Thymus (tissue), 11 donors: ENCODE measurements around the gene SORCS3. TPM values are rescaled to one million over a fixed set of nuclear protein-coding genes. Genes with fewer than 3 reads are reported as not detected.

Experiments
- DNase-seq, 9 donors: peaks; one replicate each; pipeline ENCODE4 v3.0.0-alpha.2; 2013; ENCODE audit warnings: low spot score in 9 of 9, low read depth in 6 of 9, missing footprints in 1 of 9
- H3K27ac ChIP-seq, 2 donors: one replicate each; pipeline ENCODE4 v1.5.1; 2013; ENCODE audit warnings: control low read depth in 1 of 2, low read depth in 1 of 2, low read length in 1 of 2, mild to moderate bottlenecking in 1 of 2, moderate library complexity in 1 of 2
- H3K27me3 ChIP-seq, 2 donors: one replicate each; pipeline ENCODE4 v1.5.1; 2013; ENCODE audit warnings: low read length in 1 of 2; ENCODE audit not compliant: control insufficient read depth in 2 of 2, insufficient read depth in 1 of 2
- H3K36me3 ChIP-seq, 2 donors: one replicate each; pipeline ENCODE4 v1.5.1; 2013; ENCODE audit warnings: low read length in 1 of 2, mild to moderate bottlenecking in 1 of 2, moderate library complexity in 1 of 2; ENCODE audit not compliant: control insufficient read depth in 2 of 2, insufficient read depth in 2 of 2
- H3K4me1 ChIP-seq, 2 donors: one replicate each; pipeline ENCODE4 v1.5.1; 2013; ENCODE audit warnings: low read length in 2 of 2; ENCODE audit not compliant: control insufficient read depth in 2 of 2, insufficient read depth in 2 of 2
- H3K4me3 ChIP-seq, 2 donors: one replicate each; pipeline ENCODE4 v1.5.1; 2013; ENCODE audit warnings: low read length in 2 of 2, control low read depth in 1 of 2, mild to moderate bottlenecking in 1 of 2
- H3K9me3 ChIP-seq, 2 donors: one replicate each; pipeline ENCODE4 v1.5.1; 2013; ENCODE audit warnings: low read length in 1 of 2, mild to moderate bottlenecking in 1 of 2; ENCODE audit not compliant: control insufficient read depth in 2 of 2, insufficient read depth in 1 of 2
- WGBS: extraction: QIAGEN DNeasy Blood & Tissue Kit; methylation state at CpG from one replicate; pipeline ENCODE4 v1.1.7; 2013; 5-methylcytosine and 5-hydroxymethylcytosine counted together
- polyA plus RNA-seq: library from polyadenylated mRNA; stranded (reverse); fragments of 200-250 nt; gene quantifications from one replicate; pipeline ENCODE4 v1.2.3, GENCODE V29; 2013
- total RNA-seq: library from RNA; stranded (reverse); fragments of 120-200 nt; gene quantifications from one replicate; pipeline ENCODE4 v1.2.4, GENCODE V29; 2013
- donor health status: healthy.

SORCS3 gene
- total and polyA plus RNA-seq, 2 donors, result 0.05 TPM

DNA sequence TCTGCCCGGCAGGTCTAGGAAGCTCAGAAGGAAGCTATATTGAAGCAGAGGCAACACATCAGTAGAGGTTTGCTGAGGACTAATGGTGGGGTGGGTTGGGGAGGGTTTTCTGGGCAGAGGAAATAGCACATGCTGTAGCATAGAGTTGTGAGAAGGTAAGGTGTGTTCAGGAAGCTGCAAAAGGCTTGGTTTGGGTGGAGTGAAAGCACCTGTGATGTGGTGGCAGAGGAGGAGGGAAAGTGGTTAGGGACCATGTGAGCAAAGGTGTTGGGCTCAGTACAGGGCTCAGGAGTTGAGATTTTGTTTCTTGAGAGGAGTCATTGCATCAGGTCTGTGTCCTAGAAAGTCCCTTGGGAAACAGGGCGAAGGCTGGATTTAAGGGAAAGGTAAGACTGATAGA is 294.6 kb downstream of the SORCS3 start:
- 66% methylated on average over 2 of the region's 2 CpGs for WGBS

DNA sequence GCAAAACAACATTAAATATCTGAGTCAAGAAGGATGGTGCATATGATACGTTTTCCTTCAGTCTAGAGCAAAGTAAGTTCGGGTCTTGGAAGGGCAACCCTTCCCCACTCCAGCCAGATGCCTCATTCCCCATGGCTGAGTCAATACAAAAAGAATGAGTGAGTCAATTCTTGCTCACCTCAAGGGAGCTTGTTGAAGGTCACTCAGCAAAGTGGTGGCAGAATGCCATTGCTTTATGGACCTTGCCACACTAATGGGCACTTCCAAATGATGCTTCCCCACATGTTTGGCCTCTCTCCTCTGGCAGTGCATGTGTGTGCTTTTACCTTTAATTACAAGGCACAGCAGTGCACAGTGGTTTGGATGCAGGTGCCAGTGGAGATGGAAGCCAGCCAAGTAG is 296.5 kb downstream of the SORCS3 start:
- Histone ChIP-seq H3K27me3 (no peaks in the 10 kb centered on the region), H3K9me3 (no peaks in the 10 kb centered on the region), H3K4me3 (no peak overlapping the region), H3K36me3 (no peaks in the 10 kb centered on the region), H3K4me1 (no peaks in the 10 kb centered on the region), H3K27ac (no peak overlapping the region)
- DNase-seq, result no peak
- 79% methylated on average over 2 of the region's 2 CpGs for WGBS

More for the DNA sequence above, 294.6 kb downstream of the SORCS3 start:
- no peaks in the 10 kb centered on the region for H3K4me1 ChIP-seq
- H3K27me3 ChIP-seq, result no peaks in the 10 kb centered on the region
- no peak overlapping the region for H3K4me3 ChIP-seq
- H3K27ac ChIP-seq, result no peak overlapping the region
- H3K9me3 ChIP-seq, result no peaks in the 10 kb centered on the region
- H3K36me3 ChIP-seq, result no peaks in the 10 kb centered on the region
- DNase-seq, result no peak

- Histone ChIP-seq H3K4me3 (no peak overlapping the region), H3K4me1 (no peaks in the 10 kb centered on the region), H3K27me3 (no peaks in the 10 kb centered on the region), H3K27ac (no peak overlapping the region), H3K9me3 (no peaks in the 10 kb centered on the region), H3K36me3 (no peaks in the 10 kb centered on the region)
- 89% methylated on average over 4 of the region's 4 CpGs for WGBS
- DNase-seq, result no peak
These were observed 296.9 kb downstream of the SORCS3 start for GRCh38 chr10:104938031-104938430.

DNA sequence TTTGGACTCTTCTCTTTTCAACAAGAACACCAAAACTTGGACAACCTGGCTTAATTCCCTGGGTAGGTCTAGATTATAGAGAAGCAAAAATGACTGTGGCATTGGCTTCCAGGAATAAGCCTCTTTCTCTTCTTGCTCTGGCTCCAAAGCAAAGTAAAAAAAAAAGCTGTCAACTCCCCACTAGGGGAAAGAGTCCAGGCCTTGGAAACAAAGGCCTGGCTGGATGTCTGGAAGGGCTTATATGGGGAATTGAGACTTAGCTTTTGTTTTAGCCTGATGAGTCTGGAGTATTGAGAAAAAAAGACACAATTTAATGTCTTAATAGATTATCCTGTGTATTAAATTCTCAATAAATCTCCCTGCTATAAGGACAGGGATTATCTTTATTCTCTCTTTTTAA is 300.6 kb downstream of the SORCS3 start:
- Histone ChIP-seq H3K27ac (no peak overlapping the region), H3K36me3 (no peaks in the 10 kb centered on the region), H3K27me3 (no peaks in the 10 kb centered on the region), H3K4me1 (no peaks in the 10 kb centered on the region), H3K4me3 (no peak overlapping the region), H3K9me3 (no peaks in the 10 kb centered on the region)
- DNase-seq, result no peak

DNA sequence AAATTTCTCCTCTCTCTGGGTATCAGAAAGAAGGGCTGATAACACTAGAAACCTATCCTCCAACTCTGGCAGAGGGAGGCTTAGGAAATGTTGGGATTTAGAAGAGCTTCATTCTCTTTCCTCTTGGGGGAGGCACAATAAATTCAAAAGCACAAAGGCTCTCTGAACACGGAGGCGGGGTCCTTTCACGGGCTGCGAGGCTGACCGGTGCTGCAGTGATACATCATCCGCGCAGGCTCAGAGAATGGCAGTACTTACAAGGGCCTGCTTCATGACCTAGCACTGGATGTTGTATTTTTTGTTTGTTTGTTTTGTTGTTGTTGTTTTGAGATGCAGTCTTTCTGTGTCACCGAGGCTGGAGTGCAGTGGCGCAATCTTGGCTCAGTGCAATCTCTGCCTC is 306.2 kb downstream of the SORCS3 start:
- 94% methylated on average over 9 of the region's 9 CpGs for WGBS
- Histone ChIP-seq H3K27me3 (no peaks in the 10 kb centered on the region), H3K9me3 (no peaks in the 10 kb centered on the region), H3K4me3 (no peak overlapping the region), H3K27ac (no peak overlapping the region), H3K36me3 (no peaks in the 10 kb centered on the region), H3K4me1 (no peaks in the 10 kb centered on the region)
- DNase-seq, result no peak

DNA sequence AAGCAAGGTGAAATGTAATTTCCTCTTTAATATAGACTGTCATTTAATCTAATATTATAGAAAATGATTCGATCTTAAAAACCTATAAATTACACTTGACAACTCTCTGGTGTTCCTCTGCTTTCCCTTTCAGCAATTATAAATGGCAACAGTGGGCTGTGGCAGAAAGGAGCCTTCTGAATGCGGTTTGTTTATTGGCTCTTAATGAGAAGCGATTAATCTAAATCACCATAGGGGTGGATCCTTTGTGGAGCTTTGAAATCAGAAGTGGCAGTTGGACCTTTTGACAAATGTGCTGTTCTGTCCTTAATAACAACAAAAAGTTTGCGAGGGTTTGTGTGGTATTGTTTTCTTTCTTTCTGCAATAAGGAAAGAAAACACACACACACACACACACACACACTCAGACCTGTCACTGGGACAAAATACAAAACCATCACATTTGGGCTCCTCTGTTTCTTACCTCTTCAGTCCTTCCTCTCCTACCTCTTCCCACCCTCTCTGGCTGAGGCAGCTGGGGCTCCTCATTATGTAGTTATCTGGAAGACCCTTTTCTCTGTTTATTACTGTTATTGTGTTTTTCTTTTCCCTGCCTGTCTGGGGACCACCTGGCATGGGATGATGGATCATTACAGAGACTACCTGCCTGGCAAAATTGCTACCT is 316.2 kb downstream of the SORCS3 start:
- Histone ChIP-seq H3K4me3 (no peak overlapping the region), H3K9me3 (no peaks in the 10 kb centered on the region), H3K27ac (no peak overlapping the region), H3K4me1 (no peaks in the 10 kb centered on the region), H3K27me3 (no peaks in the 10 kb centered on the region), H3K36me3 (no peaks in the 10 kb centered on the region)
- 90% methylated on average over 4 of the region's 4 CpGs for WGBS
- no peak for DNase-seq

DNA sequence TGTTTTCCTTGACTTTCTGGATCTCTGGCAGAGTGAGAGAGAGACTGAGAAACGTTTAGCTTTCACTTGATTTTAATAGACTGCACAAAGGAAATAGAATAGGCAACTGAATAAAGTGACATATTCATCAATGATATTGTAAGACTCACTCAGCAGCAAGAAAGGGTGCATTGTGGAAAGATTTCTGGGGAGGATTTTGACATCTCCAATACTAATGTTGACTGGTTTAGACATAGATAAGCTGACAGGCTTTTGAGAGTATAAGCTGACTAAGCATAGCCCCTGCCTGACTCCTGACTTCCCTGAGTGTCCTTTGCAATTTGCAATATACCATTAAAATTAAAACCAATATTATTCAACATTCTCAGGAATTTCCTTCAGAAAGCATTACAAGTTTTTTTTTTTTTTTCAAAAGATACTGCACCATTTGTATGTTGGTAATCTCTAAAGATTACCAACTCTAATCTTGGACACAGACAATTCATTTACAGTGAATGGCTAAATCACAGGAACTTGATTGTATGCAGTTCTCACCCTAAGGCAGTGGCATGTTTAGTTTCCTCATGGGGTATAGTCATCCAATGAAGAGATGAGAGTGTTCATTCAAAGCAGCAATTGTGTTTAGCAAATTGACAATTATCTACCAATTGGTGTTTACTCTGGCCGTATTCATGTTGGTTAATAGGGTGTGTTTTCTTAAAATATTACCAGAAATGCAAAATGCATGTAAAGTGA is 325.6 kb downstream of the SORCS3 start:
- no peak overlapping the region for H3K27ac ChIP-seq
- H3K36me3 ChIP-seq, result no peaks in the 10 kb centered on the region
- no peaks in the 10 kb centered on the region for H3K27me3 ChIP-seq
- 66% methylated on average over 2 of the region's 2 CpGs for WGBS
- H3K4me3 ChIP-seq, result no peak overlapping the region
- no peaks in the 10 kb centered on the region for H3K9me3 ChIP-seq
- no peak for DNase-seq
- no peaks in the 10 kb centered on the region for H3K4me1 ChIP-seq

GRCh38 chr10:104980368-104980767 is 339.3 kb downstream of the SORCS3 start:
- no peaks in the 10 kb centered on the region for H3K4me1 ChIP-seq
- no peaks in the 10 kb centered on the region for H3K36me3 ChIP-seq
- DNase-seq, result no peak
- H3K9me3 ChIP-seq, result no peaks in the 10 kb centered on the region
- no peak overlapping the region for H3K27ac ChIP-seq
- H3K4me3 ChIP-seq, result no peak overlapping the region
- no peaks in the 10 kb centered on the region for H3K27me3 ChIP-seq
- WGBS, result 82% methylated on average over 2 of the region's 2 CpGs

- H3K27me3 ChIP-seq, result no peaks in the 10 kb centered on the region
- WGBS, result 91% methylated on average over 4 of the region's 4 CpGs
- no peak for DNase-seq
- H3K9me3 ChIP-seq, result no peaks in the 10 kb centered on the region
- H3K36me3 ChIP-seq, result no peaks in the 10 kb centered on the region
- no peaks in the 10 kb centered on the region for H3K4me1 ChIP-seq
- H3K4me3 ChIP-seq, result no peak overlapping the region
- no peak overlapping the region for H3K27ac ChIP-seq
These were observed 340.9 kb downstream of the SORCS3 start for GRCh38 chr10:104981995-104982394.
